ENCODE results near the gene BTBD9. TPM values are rescaled to one million over a fixed set of nuclear protein-coding genes. Genes with fewer than 3 reads are reported as not detected.

BTBD9 gene
- total RNA-seq, 4 donors from 2014 or later = 15.4 to 50.0 (median 21.9) TPM

- Histone ChIP-seq H3K36me3 (no peaks in the 10 kb centered on the region), H3K9me3 (no peaks in the 10 kb centered on the region), H3K4me1 (no peaks in the 10 kb centered on the region), H3K27me3 (no peaks in the 10 kb centered on the region), H3K4me3 (no peak overlapping the region), H3K27ac (no peak overlapping the region)
- DNase-seq (ENCODE audit: low spot score in 2 of 2) = no peak
- TF ChIP-seq EP300 (IDR thresholded peaks at IDR 0.05) = no peak
- no peak for TF ChIP-seq CTCF (IDR thresholded peaks at IDR 0.05)
- TF ChIP-seq POLR2AphosphoS5 (IDR thresholded peaks at IDR 0.05) = no peak
- no peak for TF ChIP-seq POLR2A (IDR thresholded peaks at IDR 0.05)
- WGBS = 90% methylated on average over 2 of the region's 2 CpGs
Observed at GRCh38 chr6:38375937-38376336, 263.8 kb downstream of the BTBD9 start.

GRCh38 chr6:38375341-38375740, 264.4 kb downstream of the BTBD9 start:
- no peaks in the 10 kb centered on the region for H3K27me3 ChIP-seq
- no peaks in the 10 kb centered on the region for H3K9me3 ChIP-seq
- WGBS = 97% methylated on average over 1 of the region's 1 CpG
- H3K36me3 ChIP-seq = no peaks in the 10 kb centered on the region
- H3K4me3 ChIP-seq = no peak overlapping the region
- H3K27ac ChIP-seq = no peak overlapping the region
- DNase-seq (ENCODE audit: low spot score in 2 of 2) = no peak
- peaks cover under 1% of the 10 kb centered on the region for H3K4me1 ChIP-seq
- TF ChIP-seq POLR2A (IDR thresholded peaks at IDR 0.05) (no peak), POLR2AphosphoS5 (IDR thresholded peaks at IDR 0.05) (no peak), CTCF (IDR thresholded peaks at IDR 0.05) (no peak), EP300 (IDR thresholded peaks at IDR 0.05) (no peak)

GRCh38 chr6:38371881-38372280, 267.8 kb downstream of the BTBD9 start:
- Histone ChIP-seq H3K27ac (no peak overlapping the region), H3K4me1 (peaks cover 2% of the 10 kb centered on the region), H3K36me3 (no peaks in the 10 kb centered on the region), H3K27me3 (no peaks in the 10 kb centered on the region), H3K9me3 (no peaks in the 10 kb centered on the region), H3K4me3 (no peak overlapping the region)
- 93% methylated on average over 1 of the region's 1 CpG for WGBS
- TF ChIP-seq POLR2A (IDR thresholded peaks at IDR 0.05) (no peak), CTCF (IDR thresholded peaks at IDR 0.05) (no peak), EP300 (IDR thresholded peaks at IDR 0.05) (no peak), POLR2AphosphoS5 (IDR thresholded peaks at IDR 0.05) (no peak)
- no peak for DNase-seq (ENCODE audit: low spot score in 2 of 2)

GRCh38 chr6:38370653-38371601, 268.8 kb downstream of the BTBD9 start:
- TF ChIP-seq EP300 (IDR thresholded peaks at IDR 0.05) (no peak), CTCF (IDR thresholded peaks at IDR 0.05) (no peak), POLR2A (IDR thresholded peaks at IDR 0.05) (no peak)
- WGBS = 69% methylated on average over 8 of the region's 8 CpGs
- no peak overlapping the region for H3K27ac ChIP-seq
- peaks cover 2% of the 10 kb centered on the region for H3K4me1 ChIP-seq
- H3K27me3 ChIP-seq = no peaks in the 10 kb centered on the region
- H3K4me3 ChIP-seq = no peak overlapping the region
- DNase-seq (ENCODE audit: low spot score in 2 of 2) = no peak
- no peaks in the 10 kb centered on the region for H3K36me3 ChIP-seq
- H3K9me3 ChIP-seq = no peaks in the 10 kb centered on the region

- Histone ChIP-seq H3K27me3 (no peaks in the 10 kb centered on the region), H3K27ac (no peak overlapping the region), H3K9me3 (no peaks in the 10 kb centered on the region), H3K4me3 (no peak overlapping the region), H3K4me1 (peaks cover 2% of the 10 kb centered on the region), H3K36me3 (no peaks in the 10 kb centered on the region)
- TF ChIP-seq POLR2AphosphoS5 (IDR thresholded peaks at IDR 0.05) = no peak
- DNase-seq (ENCODE audit: low spot score in 2 of 2) = no peak
Observed at GRCh38 chr6:38367231-38367630, 272.5 kb downstream of the BTBD9 start.
